Stimulated activated CD8-positive, alpha-beta memory T cell treated with anti-CD3 and anti-CD28 coated beads, Interleukin-4, amount 100 ng/mL, for 1 hour (primary cell): ENCODE measurements around the gene SESTD1.
"Not testable (repeated sequence)": the region's sequence is repeated elsewhere in the genome, so short reads cannot be mapped to it uniquely, and the experiment has no call there.

Source experiments
- DNase-seq, 2 donors: peaks; one replicate each; pipeline ENCODE4 v3.0.0-alpha.2; 2020; ENCODE audit warnings: low read depth in 2 of 2, low spot score in 1 of 2

The SESTD1 gene

GRCh38 chr2:179238027-179238426 lies 26.6 kb downstream of the SESTD1 start:
- no peak for DNase-seq

- no peak for DNase-seq
Measured at GRCh38 chr2:179237209-179237946, 27.3 kb downstream of the SESTD1 start.

GRCh38 chr2:179235463-179236108 lies 29.0 kb downstream of the SESTD1 start:
- no peak for DNase-seq

- no peak for DNase-seq
Measured at GRCh38 chr2:179234658-179235240, 29.9 kb downstream of the SESTD1 start.

GRCh38 chr2:179233626-179234430 lies 30.8 kb downstream of the SESTD1 start:
- no peak for DNase-seq

GRCh38 chr2:179233083-179233490 lies 31.5 kb downstream of the SESTD1 start:
- DNase-seq = no peak

GRCh38 chr2:179226961-179227259 lies 37.7 kb downstream of the SESTD1 start:
- DNase-seq = no peak

GRCh38 chr2:179226203-179226960 lies 38.2 kb downstream of the SESTD1 start:
- DNase-seq = no peak

GRCh38 chr2:179224361-179224760 lies 40.3 kb downstream of the SESTD1 start:
- DNase-seq = no peak

- DNase-seq = no peak
Measured at GRCh38 chr2:179222076-179222475, 42.6 kb downstream of the SESTD1 start.

GRCh38 chr2:179218848-179219594 lies 45.6 kb downstream of the SESTD1 start:
- DNase-seq = peak in 1 of 2 donors; percentile 15

- not testable (repeated sequence) for DNase-seq
Measured at GRCh38 chr2:179214671-179215070, 50.0 kb downstream of the SESTD1 start.

- no peak for DNase-seq
Measured at GRCh38 chr2:179211355-179211754, 53.3 kb downstream of the SESTD1 start.

- not testable (repeated sequence) for DNase-seq
Measured at GRCh38 chr2:179208277-179208676, 56.4 kb downstream of the SESTD1 start.

GRCh38 chr2:179207047-179207446 lies 57.6 kb downstream of the SESTD1 start:
- no peak for DNase-seq

GRCh38 chr2:179201869-179202268 lies 62.8 kb downstream of the SESTD1 start:
- no peak for DNase-seq

- not testable (repeated sequence) for DNase-seq
Measured at GRCh38 chr2:179195926-179196590, 68.6 kb downstream of the SESTD1 start.

GRCh38 chr2:179195141-179195540 lies 69.5 kb downstream of the SESTD1 start:
- no peak for DNase-seq

- DNase-seq = no peak
Measured at GRCh38 chr2:179193759-179194394, 70.8 kb downstream of the SESTD1 start.
